HG02759 (cell line): Measurements from ENCODE around the gene HYLS1.

Experiments used
- ATAC-seq: cut with Tn5 transposase; IDR thresholded peaks from one replicate; pipeline ENCODE4 v1.9.1; 2021; ENCODE audit warnings: mild to moderate bottlenecking, moderate library complexity; ENCODE audit not compliant: unreplicated experiment

HYLS1 gene

DNA sequence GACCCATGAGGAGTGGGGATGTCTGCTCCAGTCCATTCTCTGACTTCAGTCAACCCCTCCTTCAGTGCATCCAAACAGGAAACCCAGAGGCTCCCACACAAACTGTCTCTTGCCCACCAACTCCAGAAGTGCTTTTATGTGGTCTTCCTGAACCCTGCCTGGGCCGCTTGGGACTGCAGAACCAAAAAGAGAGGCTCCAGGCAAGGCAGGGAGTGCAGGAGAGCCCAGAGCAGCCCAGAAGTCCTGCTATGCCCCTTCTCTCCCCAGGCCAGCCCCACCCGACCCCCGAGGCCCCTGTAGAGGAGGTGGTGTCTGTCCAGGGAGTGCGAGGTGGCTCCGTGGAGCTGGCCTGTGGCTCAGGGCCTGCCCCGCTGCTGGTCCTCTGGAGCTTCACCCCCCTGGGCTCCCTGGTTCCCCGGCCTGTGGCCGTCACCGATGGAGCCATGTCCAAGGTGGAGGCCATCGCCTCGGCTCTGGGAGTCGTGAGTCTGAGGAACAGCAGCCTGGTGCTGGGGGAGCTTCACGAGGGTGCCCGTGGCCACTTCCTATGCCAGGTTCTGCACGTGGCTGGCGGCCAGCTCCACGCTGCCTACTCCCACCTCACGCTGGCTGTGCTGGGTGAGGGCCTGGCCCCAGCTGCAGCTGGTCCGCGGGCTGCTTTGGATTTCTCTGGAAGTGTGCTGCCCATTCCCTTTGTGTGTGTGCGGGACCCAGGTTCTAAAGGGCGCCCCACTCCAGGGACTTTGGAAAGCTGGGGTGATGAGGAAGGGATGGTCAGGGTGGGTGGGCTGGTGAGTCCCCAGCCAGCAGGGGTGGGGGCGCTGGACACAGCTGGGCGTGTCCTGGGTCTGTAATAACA lies 60.2 kb downstream of the HYLS1 start:
- ATAC-seq, result no peak

- ATAC-seq, result no peak
Measured at GRCh38 chr11:125948278-125949051, 61.0 kb downstream of the HYLS1 start.

- ATAC-seq, result no peak
Measured at GRCh38 chr11:125949271-125950177, 62.1 kb downstream of the HYLS1 start.

DNA sequence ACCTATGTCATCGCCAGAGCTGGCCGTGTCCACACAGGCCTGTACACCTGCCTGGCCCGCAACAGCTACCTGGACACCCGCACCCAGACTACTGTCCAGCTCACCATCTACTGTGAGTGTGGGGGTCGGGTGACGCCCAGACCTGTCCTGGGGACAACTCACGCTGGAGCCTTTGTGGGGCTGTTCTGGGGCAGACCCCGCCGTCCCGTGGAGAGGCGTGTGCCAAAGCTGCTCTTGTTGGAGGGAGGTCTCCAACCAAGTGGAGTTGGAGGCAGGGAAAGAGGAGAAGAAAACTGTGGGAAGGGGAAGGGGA lies 62.7 kb downstream of the HYLS1 start:
- no peak for ATAC-seq
